Measurements from ENCODE around the gene CLCN5.

DNA sequence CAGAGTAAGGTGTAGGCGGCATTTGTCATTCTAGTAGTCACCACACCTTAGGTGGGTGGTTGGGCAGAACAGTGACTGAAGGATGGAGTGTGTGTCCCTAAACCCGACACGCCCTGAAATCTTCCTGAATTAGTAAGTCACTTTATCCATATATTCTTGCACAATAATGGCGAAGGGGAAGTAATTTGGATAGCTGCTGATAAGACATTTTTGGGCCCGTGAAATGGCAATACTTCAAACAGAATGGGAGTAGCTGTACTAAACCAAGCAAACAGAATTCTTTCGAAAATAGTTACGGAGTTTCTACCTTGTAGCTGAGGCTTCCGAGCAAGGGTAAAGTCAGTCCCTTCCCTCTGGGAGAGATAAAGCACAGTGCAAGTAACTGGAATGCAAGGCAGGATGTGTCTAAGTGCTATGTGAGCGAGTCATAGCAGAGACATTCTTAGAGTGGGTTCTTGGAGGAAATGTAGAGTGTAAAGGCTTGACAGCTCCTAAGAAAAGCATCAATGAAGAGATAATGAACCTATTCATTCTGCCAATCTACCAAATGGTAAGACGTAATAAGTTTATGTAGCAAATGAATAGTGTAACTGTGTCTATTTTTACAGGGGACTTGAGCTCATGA is 72.8 kb downstream of the CLCN5 start:
- TF ChIP-seq, protein P1, sequence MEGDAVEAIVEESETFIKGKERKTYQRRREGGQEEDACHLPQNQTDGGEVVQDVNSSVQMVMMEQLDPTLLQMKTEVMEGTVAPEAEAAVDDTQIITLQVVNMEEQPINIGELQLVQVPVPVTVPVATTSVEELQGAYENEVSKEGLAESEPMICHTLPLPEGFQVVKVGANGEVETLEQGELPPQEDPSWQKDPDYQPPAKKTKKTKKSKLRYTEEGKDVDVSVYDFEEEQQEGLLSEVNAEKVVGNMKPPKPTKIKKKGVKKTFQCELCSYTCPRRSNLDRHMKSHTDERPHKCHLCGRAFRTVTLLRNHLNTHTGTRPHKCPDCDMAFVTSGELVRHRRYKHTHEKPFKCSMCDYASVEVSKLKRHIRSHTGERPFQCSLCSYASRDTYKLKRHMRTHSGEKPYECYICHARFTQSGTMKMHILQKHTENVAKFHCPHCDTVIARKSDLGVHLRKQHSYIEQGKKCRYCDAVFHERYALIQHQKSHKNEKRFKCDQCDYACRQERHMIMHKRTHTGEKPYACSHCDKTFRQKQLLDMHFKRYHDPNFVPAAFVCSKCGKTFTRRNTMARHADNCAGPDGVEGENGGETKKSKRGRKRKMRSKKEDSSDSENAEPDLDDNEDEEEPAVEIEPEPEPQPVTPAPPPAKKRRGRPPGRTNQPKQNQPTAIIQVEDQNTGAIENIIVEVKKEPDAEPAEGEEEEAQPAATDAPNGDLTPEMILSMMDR (IDR thresholded peaks at IDR 0.05): no peak
- TF ChIP-seq POLR2A (IDR thresholded peaks at IDR 0.05): no peak

Data from right lobe of liver (tissue), 4 donors.